HepG2 (cell line): ENCODE data around the gene PIGR. TPM values are rescaled to one million over a fixed set of nuclear protein-coding genes. Genes with fewer than 3 reads are reported as not detected.

Experiments used
- ATAC-seq: fragments of 200-7000 bp; cut with Tn5 transposase; 3 replicates; pipeline ENCODE4 v1.9.1; 2020; ENCODE audit warnings: mild to moderate bottlenecking, moderate library complexity
- BruUV-seq: library from RNA; stranded (reverse); fragments of 400-500 nt; replicated peaks from 2 replicates; lab custom pipeline; 2021; lab: Mats Ljungman, UMichigan
- CTCF ChIA-PET: fragments of 300-600 bp; formaldehyde crosslinking; extraction: SDS; loops from one replicate; lab custom pipeline; 2021; ENCODE audit warnings: low total read pairs, inconsistent platforms, low intra/inter-chr PET ratio; lab: Yijun Ruan, JAX
- POLR2A ChIA-PET: fragments of 350-600 bp; sonication (Branson Sonifier 250); formaldehyde crosslinking; loops from one replicate; lab custom pipeline; 2020; ENCODE audit warnings: antibody characterized with exemption, inconsistent platforms; lab: Yijun Ruan, JAX
- DNase-seq: peaks from one replicate; pipeline ENCODE4 v3.0.0-alpha.2; 2015; ENCODE audit warnings: low spot score
- FAIRE-seq: peaks from 3 replicates; lab custom pipeline; 2011; peaks lifted over from hg19 to GRCh38; lab: Jason Lieb, UNC
- H2AFZ ChIP-seq: one replicate; pipeline ENCODE4 v1.6.1; 2011; ENCODE audit warnings: low read length, inconsistent platforms
- H3K27ac ChIP-seq: fragments of 300-600 bp; 3 replicates; pipeline ENCODE4 v1.8.0; 2011; ENCODE audit warnings: mixed run types, mild to moderate bottlenecking, mixed read lengths, low read length, inconsistent platforms; ENCODE audit not compliant: insufficient read depth; ENCODE audit errors: extremely low read length
- H3K27me3 ChIP-seq, 2 experiments: fragments of 200-600 bp in 1 of 2; 2 replicates in 1 of 2; 3 replicates in 1 of 2; pipeline versions ENCODE4 v1.6.0 to v1.8.0; 2011; ENCODE audit warnings: low read length in 2 of 2, mild to moderate bottlenecking in 2 of 2, moderate library complexity in 2 of 2, inconsistent platforms in 1 of 2; ENCODE audit not compliant: insufficient read depth in 2 of 2, control insufficient read depth in 1 of 2
- H3K36me3 ChIP-seq, 2 experiments: fragments of 200-600 bp in 1 of 2; replicated peaks in 1 of 2; 2 replicates in 1 of 2; 3 replicates in 1 of 2; pipeline versions ENCODE4 v1.5.1 to v1.8.0; 2011; ENCODE audit warnings: low read length in 2 of 2, inconsistent platforms in 1 of 2; ENCODE audit not compliant: insufficient read depth in 2 of 2, control insufficient read depth in 1 of 2
- H3K4me1 ChIP-seq: 2 replicates; pipeline ENCODE4 v1.5.1; 2012; ENCODE audit warnings: low read length, inconsistent platforms; ENCODE audit not compliant: insufficient read depth
- H3K4me2 ChIP-seq: 2 replicates; pipeline ENCODE4 v1.6.0; 2011; ENCODE audit warnings: low read depth, low read length, inconsistent platforms
- H3K4me3 ChIP-seq, 3 experiments: fragments of 200-600 bp in 1 of 3; sonication (generic), shearing (Covaris generic) in 1 of 3; replicated peaks in 1 of 3; 2 replicates each; pipeline ENCODE4 v1.5.1; 2011 to 2016; ENCODE audit warnings: low read length in 3 of 3, inconsistent platforms in 2 of 3, low read depth in 2 of 3, mild to moderate bottlenecking in 2 of 3, control low read depth in 1 of 3, mixed read lengths in 1 of 3; ENCODE audit not compliant: insufficient read depth in 1 of 3
- H3K79me2 ChIP-seq: one replicate; pipeline ENCODE4 v1.6.1; 2011; ENCODE audit warnings: low read length, inconsistent platforms; ENCODE audit not compliant: insufficient read depth
- H3K9ac ChIP-seq: 2 replicates; pipeline ENCODE4 v1.6.0; 2011; ENCODE audit warnings: mild to moderate bottlenecking, low read depth, low read length, inconsistent platforms; ENCODE audit not compliant: insufficient read depth
- H3K9me3 ChIP-seq: 2 replicates; pipeline ENCODE4 v1.5.1; 2012; ENCODE audit warnings: mild to moderate bottlenecking, low read length
- H4K20me1 ChIP-seq: 2 replicates; pipeline ENCODE4 v1.6.0; 2011; ENCODE audit warnings: inconsistent platforms, mild to moderate bottlenecking, low read length, moderate library complexity; ENCODE audit not compliant: insufficient read depth
- CBX5 ChIP-seq: sonication (generic); formaldehyde crosslinking; IDR thresholded peaks from 2 replicates; pipeline ENCODE4 v1.4.0; 2020; ENCODE audit warnings: missing genetic modification reagents, borderline replicate concordance
- CENPX ChIP-seq: sonication (generic); formaldehyde crosslinking; IDR thresholded peaks from 2 replicates; pipeline ENCODE4 v1.9.0; 2021; ENCODE audit warnings: mild to moderate bottlenecking, missing genetic modification reagents, moderate library complexity
- ELF4 ChIP-seq: sonication (generic); formaldehyde crosslinking; IDR thresholded peaks from 2 replicates; pipeline ENCODE4 v1.5.0; 2020; ENCODE audit warnings: missing genetic modification reagents, mild to moderate bottlenecking, moderate library complexity, borderline replicate concordance
- EZH2 ChIP-seq: conservative IDR thresholded peaks from 2 replicates; pipeline ENCODE4 v1.6.1; 2012; ENCODE audit warnings: mild to moderate bottlenecking, low read depth, low read length, moderate library complexity
- KDM5B ChIP-seq: sonication (generic); formaldehyde crosslinking; IDR thresholded peaks from 2 replicates; pipeline ENCODE4 v1.4.0; 2020; ENCODE audit warnings: missing genetic modification reagents, mild to moderate bottlenecking, borderline replicate concordance
- LCORL ChIP-seq, 2 experiments: fragments of 450-650 bp in 1 of 2; sonication (generic) in 1 of 2; formaldehyde crosslinking in 1 of 2; IDR thresholded peaks; 2 replicates each; pipeline versions ENCODE4 v1.5.0 to v1.6.1; 2017 to 2020; ENCODE audit warnings: antibody characterized with exemption in 1 of 2, missing genetic modification reagents in 1 of 2
- NFATC3 ChIP-seq: sonication (generic); formaldehyde crosslinking; IDR thresholded peaks from 2 replicates; pipeline ENCODE4 v1.5.1; 2020; ENCODE audit warnings: mild to moderate bottlenecking, missing genetic modification reagents
- PRMT3 ChIP-seq: sonication (generic); formaldehyde crosslinking; IDR thresholded peaks from 2 replicates; pipeline ENCODE4 v1.8.1; 2022; ENCODE audit warnings: low read depth, mild to moderate bottlenecking, moderate library complexity, missing genetic modification reagents, borderline replicate concordance
- PTBP1 ChIP-seq: fragments of 200-400 bp; formaldehyde crosslinking; IDR thresholded peaks from 2 replicates; pipeline ENCODE4 v1.6.1; 2018; ENCODE audit warnings: low read length, low read depth; ENCODE audit not compliant: poor library complexity, severe bottlenecking
- TBX2 ChIP-seq: sonication (generic); formaldehyde crosslinking; IDR thresholded peaks from 2 replicates; pipeline ENCODE4 v1.5.0; 2020; ENCODE audit warnings: missing genetic modification reagents, mild to moderate bottlenecking, borderline replicate concordance
- ZBTB34 ChIP-seq: sonication (generic); formaldehyde crosslinking; IDR thresholded peaks from 2 replicates; pipeline ENCODE4 v1.8.0; 2022; ENCODE audit warnings: mild to moderate bottlenecking, missing genetic modification reagents
- ZMYM4 ChIP-seq: sonication (generic); formaldehyde crosslinking; IDR thresholded peaks from 2 replicates; pipeline ENCODE4 v1.8.1; 2023; ENCODE audit warnings: mild to moderate bottlenecking, missing genetic modification reagents
- ZNF343 ChIP-seq: sonication (generic); formaldehyde crosslinking; IDR thresholded peaks from 2 replicates; pipeline ENCODE4 v1.4.0; 2020; ENCODE audit warnings: mild to moderate bottlenecking, missing genetic modification reagents
- ZNF460 ChIP-seq: sonication (generic); formaldehyde crosslinking; IDR thresholded peaks from 2 replicates; pipeline ENCODE4 v1.5.1; 2020; ENCODE audit warnings: missing genetic modification reagents, mild to moderate bottlenecking, borderline replicate concordance
- ZNF468 ChIP-seq: sonication (generic); formaldehyde crosslinking; IDR thresholded peaks from 2 replicates; pipeline ENCODE4 v1.8.0; 2022; ENCODE audit warnings: mild to moderate bottlenecking, moderate library complexity, missing genetic modification reagents
- ZNF576 ChIP-seq: sonication (generic); formaldehyde crosslinking; IDR thresholded peaks from 2 replicates; pipeline ENCODE4 v1.4.0; 2020; ENCODE audit warnings: mild to moderate bottlenecking, missing genetic modification reagents
- ZNF674 ChIP-seq: sonication (generic); formaldehyde crosslinking; IDR thresholded peaks from 2 replicates; pipeline ENCODE4 v1.5.0; 2020; ENCODE audit warnings: low read depth, mild to moderate bottlenecking, missing genetic modification reagents
- ZSCAN31 ChIP-seq: sonication (generic); formaldehyde crosslinking; IDR thresholded peaks from 2 replicates; pipeline ENCODE4 v1.5.0; 2020; ENCODE audit warnings: low read depth, mild to moderate bottlenecking, missing genetic modification reagents
- WGBS: methylation state at CpG from one replicate; pipeline ENCODE4 v1.1.6; 2017; ENCODE audit warnings: low lambda C conversion rate; 5-methylcytosine and 5-hydroxymethylcytosine counted together
- in situ Hi-C: cut with HindIII; loops from 2 replicates; pipeline ENCODE4 v1.10.0; 2017; ENCODE audit warnings: low pct_unique_long_range_greater_than_20kb; ENCODE audit not compliant: extremely low pct_ligation_motif_present
- intact Hi-C: fragments of 100-400 bp; cut with micrococcal nuclease; formaldehyde crosslinking; loops from one replicate; pipeline ENCODE4 v1.10.0; 2022; ENCODE audit not compliant: unreplicated experiment
- polyA plus RNA-seq, 8 experiments: library from polyadenylated mRNA; depleted of rRNA in 3 of 8; stranded (reverse) in 7 of 8; unstranded in 1 of 8; fragments of >200 nt; fragmentation: Illumina TruSeq in 4 of 8; extraction: Trizol in 4 of 8; gene quantifications; 2 replicates each; pipeline versions ENCODE4 v1.2.1 to v1.2.3, GENCODE V29; 2011 to 2016; ENCODE audit warnings: low read depth in 4 of 8, missing spikeins in 1 of 8, mixed read lengths in 1 of 8; ENCODE audit not compliant: insufficient read depth in 1 of 8
- total RNA-seq, 5 experiments: library from RNA; depleted of rRNA; stranded (reverse); fragments of >200 nt; fragmentation: Illumina TruSeq; extraction: Trizol; gene quantifications; 2 replicates each; pipeline ENCODE4 v1.2.3, GENCODE V29; 2016; ENCODE audit warnings: low read depth in 1 of 5
- TF ChIP-seq, protein P1 (sequence below): sonication (generic); formaldehyde crosslinking; IDR thresholded peaks from 2 replicates; pipeline ENCODE4 v1.5.0; 2020; ENCODE audit warnings: mild to moderate bottlenecking, missing genetic modification reagents
- TF ChIP-seq, protein P2 (sequence below): sonication (generic); formaldehyde crosslinking; IDR thresholded peaks from 2 replicates; pipeline ENCODE4 v1.8.1; 2023; ENCODE audit warnings: missing genetic modification reagents, mild to moderate bottlenecking, borderline replicate concordance

PIGR gene
- total and polyA plus RNA-seq, 2 of the 13 experiments (the other 11 are each of a cell fraction or from before 2014, with no cell fraction given) = not detected

- no peaks in the 10 kb centered on the region for H3K36me3 ChIP-seq
- BruUV-seq = no TSS peak
- TF ChIP-seq, protein P1, sequence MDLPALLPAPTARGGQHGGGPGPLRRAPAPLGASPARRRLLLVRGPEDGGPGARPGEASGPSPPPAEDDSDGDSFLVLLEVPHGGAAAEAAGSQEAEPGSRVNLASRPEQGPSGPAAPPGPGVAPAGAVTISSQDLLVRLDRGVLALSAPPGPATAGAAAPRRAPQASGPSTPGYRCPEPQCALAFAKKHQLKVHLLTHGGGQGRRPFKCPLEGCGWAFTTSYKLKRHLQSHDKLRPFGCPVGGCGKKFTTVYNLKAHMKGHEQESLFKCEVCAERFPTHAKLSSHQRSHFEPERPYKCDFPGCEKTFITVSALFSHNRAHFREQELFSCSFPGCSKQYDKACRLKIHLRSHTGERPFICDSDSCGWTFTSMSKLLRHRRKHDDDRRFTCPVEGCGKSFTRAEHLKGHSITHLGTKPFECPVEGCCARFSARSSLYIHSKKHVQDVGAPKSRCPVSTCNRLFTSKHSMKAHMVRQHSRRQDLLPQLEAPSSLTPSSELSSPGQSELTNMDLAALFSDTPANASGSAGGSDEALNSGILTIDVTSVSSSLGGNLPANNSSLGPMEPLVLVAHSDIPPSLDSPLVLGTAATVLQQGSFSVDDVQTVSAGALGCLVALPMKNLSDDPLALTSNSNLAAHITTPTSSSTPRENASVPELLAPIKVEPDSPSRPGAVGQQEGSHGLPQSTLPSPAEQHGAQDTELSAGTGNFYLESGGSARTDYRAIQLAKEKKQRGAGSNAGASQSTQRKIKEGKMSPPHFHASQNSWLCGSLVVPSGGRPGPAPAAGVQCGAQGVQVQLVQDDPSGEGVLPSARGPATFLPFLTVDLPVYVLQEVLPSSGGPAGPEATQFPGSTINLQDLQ (CRISPR knock-in tag) = no peak
- TF ChIP-seq ZNF460 (no peak), ZNF343 (no peak), CENPX (no peak), ZNF576 (CRISPR knock-in tag) (no peak), ELF4 (CRISPR knock-in tag) (no peak), PRMT3 (CRISPR knock-in tag) (no peak), EZH2 (no peak), LCORL (IDR thresholded peaks at IDR 0.05) (no peak), LCORL (CRISPR knock-in tag; IDR thresholded peaks at IDR 0.05) (no peak), CBX5 (no peak), NFATC3 (CRISPR knock-in tag) (no peak), ZNF468 (CRISPR knock-in tag) (no peak), ZBTB34 (CRISPR knock-in tag) (no peak), PTBP1 (no peak), ZSCAN31 (no peak), ZNF674 (no peak), TBX2 (CRISPR knock-in tag) (no peak), KDM5B (CRISPR knock-in tag) (no peak), ZMYM4 (CRISPR knock-in tag) (no peak)
- TF ChIP-seq, protein P2, sequence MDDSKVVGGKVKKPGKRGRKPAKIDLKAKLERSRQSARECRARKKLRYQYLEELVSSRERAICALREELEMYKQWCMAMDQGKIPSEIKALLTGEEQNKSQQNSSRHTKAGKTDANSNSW = no peak
- TF ChIP-seq, all 625 proteins: peak for 0
- Histone ChIP-seq H3K27me3 (peaks cover 0 to 20% of the 10 kb centered on the region in 2 experiments; a peak in 2 of 5 replicates), H3K27ac (no peak overlapping the region), H4K20me1 (no peaks in the 10 kb centered on the region), H3K9me3 (no peaks in the 10 kb centered on the region), H3K4me1 (peaks cover 27% of the 10 kb centered on the region), H3K4me2 (no peak overlapping the region), H3K9ac (no peak overlapping the region), H3K4me3 (no peak overlapping the region), H2AFZ (no peak overlapping the region), H3K79me2 (no peaks in the 10 kb centered on the region)
- in situ Hi-C loops = no loop called here
- ChIA-PET CTCF (no interaction called here), POLR2A (no interaction called here)
- no peak for FAIRE-seq
- WGBS = 31% methylated on average over 2 of the region's 2 CpGs
- no peak for ATAC-seq
- intact Hi-C loops = loop anchor here (2.0 kb wide), 1 partner anchor 17 kb away; no protein-coding TSS in a partner anchor
- DNase-seq = no peak
These were observed 19.5 kb upstream of the PIGR start for GRCh38 chr1:206965781-206966180.
